Inflammatory macrophage treated with lipopolysaccharide for 1 hour (primary cell): Measurements from ENCODE around the gene PADI1.

Source experiments
- DNase-seq, 2 donors: peaks; one replicate each; pipeline ENCODE4 v3.0.0-alpha.2; 2020 to 2022

Gene PADI1

GRCh38 chr1:17198476-17199258 is 6.3 kb upstream of the PADI1 start:
- no peak for DNase-seq

- no peak for DNase-seq
These were observed 5.5 kb upstream of the PADI1 start for GRCh38 chr1:17199267-17200044.

- no peak for DNase-seq
These were observed 4.7 kb upstream of the PADI1 start for GRCh38 chr1:17200246-17200645.

- DNase-seq = no peak
These were observed 4.2 kb upstream of the PADI1 start for GRCh38 chr1:17200756-17201155.

- DNase-seq = no peak
These were observed 3.5 kb upstream of the PADI1 start for GRCh38 chr1:17201201-17202021.

GRCh38 chr1:17205652-17206051 is 724 bp downstream of the PADI1 start:
- DNase-seq = no peak

GRCh38 chr1:17206196-17206595 is 1.3 kb downstream of the PADI1 start:
- DNase-seq = no peak

- DNase-seq = peak; percentile 47 to 74
These were observed 2.1 kb downstream of the PADI1 start for GRCh38 chr1:17207046-17207445.

- DNase-seq = peak in 1 of 2 donors; percentile 25
These were observed 2.6 kb downstream of the PADI1 start for GRCh38 chr1:17207540-17207939.

GRCh38 chr1:17207966-17208418 is 3.1 kb downstream of the PADI1 start:
- DNase-seq = peak; percentile 42 to 62

- no peak for DNase-seq
These were observed 3.6 kb downstream of the PADI1 start for GRCh38 chr1:17208546-17208945.

GRCh38 chr1:17209430-17209829 is 4.5 kb downstream of the PADI1 start:
- no peak for DNase-seq

- DNase-seq = no peak
These were observed 5.2 kb downstream of the PADI1 start for GRCh38 chr1:17210176-17210575.

GRCh38 chr1:17211377-17211776 is 6.4 kb downstream of the PADI1 start:
- DNase-seq = no peak

GRCh38 chr1:17212009-17212408 is 7.1 kb downstream of the PADI1 start:
- no peak for DNase-seq

- no peak for DNase-seq
These were observed 7.7 kb downstream of the PADI1 start for GRCh38 chr1:17212487-17213121.

- no peak for DNase-seq
These were observed 8.3 kb downstream of the PADI1 start for GRCh38 chr1:17213148-17213781.

GRCh38 chr1:17213782-17214148 is 8.8 kb downstream of the PADI1 start:
- no peak for DNase-seq

- DNase-seq = no peak
These were observed 10.1 kb downstream of the PADI1 start for GRCh38 chr1:17214876-17215544.

GRCh38 chr1:17215545-17215890 is 10.6 kb downstream of the PADI1 start:
- no peak for DNase-seq

GRCh38 chr1:17216078-17216477 is 11.2 kb downstream of the PADI1 start:
- DNase-seq = no peak

- DNase-seq = no peak
These were observed 12.7 kb downstream of the PADI1 start for GRCh38 chr1:17217607-17218006.
